COR-L47 (cell line): ENCODE measurements around the gene WHAMM.
A peak's percentile ranks its signal among the peaks of the same experiment; 100 is the strongest.
"Not testable (repeated sequence)": the region's sequence is repeated elsewhere in the genome, so short reads cannot be mapped to it uniquely, and the experiment has no call there.

Source experiments
- DNase-seq: peaks from one replicate; lab custom pipeline; 2025; lab: John Stamatoyannopoulos, UW

Gene WHAMM, protein sequence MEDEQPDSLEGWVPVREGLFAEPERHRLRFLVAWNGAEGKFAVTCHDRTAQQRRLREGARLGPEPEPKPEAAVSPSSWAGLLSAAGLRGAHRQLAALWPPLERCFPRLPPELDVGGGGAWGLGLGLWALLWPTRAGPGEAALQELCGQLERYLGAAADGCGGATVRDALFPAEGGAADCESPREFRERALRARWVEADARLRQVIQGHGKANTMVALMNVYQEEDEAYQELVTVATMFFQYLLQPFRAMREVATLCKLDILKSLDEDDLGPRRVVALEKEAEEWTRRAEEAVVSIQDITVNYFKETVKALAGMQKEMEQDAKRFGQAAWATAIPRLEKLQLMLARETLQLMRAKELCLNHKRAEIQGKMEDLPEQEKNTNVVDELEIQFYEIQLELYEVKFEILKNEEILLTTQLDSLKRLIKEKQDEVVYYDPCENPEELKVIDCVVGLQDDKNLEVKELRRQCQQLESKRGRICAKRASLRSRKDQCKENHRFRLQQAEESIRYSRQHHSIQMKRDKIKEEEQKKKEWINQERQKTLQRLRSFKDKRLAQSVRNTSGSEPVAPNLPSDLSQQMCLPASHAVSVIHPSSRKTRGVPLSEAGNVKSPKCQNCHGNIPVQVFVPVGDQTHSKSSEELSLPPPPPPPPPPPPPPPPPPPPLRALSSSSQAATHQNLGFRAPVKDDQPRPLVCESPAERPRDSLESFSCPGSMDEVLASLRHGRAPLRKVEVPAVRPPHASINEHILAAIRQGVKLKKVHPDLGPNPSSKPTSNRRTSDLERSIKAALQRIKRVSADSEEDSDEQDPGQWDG

DNA sequence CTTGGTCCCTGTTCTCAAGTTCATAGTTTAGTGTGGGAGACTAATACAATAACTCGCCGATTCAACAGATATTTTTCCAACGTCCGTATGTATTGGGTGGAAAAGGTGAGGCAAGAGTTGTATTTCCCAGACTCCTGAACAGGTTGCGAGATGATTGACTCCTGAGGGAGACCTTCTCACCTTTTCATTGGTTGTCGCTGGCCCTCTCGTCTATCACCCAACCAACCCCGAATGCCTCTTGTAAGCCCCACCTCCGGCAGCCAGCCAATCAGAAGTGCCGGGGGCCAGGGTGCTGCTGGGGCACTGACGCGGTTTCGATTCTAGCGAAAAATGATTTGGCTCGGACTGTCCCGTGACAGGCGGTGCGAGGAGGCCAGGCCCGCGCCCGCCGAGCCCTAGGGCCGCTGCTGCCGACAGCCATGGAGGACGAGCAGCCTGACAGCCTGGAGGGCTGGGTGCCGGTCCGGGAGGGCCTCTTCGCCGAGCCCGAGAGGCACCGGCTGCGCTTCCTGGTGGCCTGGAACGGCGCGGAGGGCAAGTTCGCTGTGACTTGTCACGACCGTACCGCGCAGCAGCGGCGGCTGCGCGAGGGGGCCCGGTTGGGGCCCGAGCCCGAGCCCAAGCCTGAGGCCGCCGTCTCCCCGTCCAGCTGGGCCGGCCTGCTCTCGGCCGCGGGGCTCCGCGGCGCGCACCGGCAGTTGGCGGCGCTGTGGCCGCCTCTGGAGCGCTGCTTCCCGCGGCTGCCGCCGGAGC is at the start of gene WHAMM:
TSS of gene WHAMM (plus strand) at position 321 of the 753 bp plus-strand sequence. CDS start at position 420, 99 bp downstream.
- DNase-seq = peak; percentile 94

DNA sequence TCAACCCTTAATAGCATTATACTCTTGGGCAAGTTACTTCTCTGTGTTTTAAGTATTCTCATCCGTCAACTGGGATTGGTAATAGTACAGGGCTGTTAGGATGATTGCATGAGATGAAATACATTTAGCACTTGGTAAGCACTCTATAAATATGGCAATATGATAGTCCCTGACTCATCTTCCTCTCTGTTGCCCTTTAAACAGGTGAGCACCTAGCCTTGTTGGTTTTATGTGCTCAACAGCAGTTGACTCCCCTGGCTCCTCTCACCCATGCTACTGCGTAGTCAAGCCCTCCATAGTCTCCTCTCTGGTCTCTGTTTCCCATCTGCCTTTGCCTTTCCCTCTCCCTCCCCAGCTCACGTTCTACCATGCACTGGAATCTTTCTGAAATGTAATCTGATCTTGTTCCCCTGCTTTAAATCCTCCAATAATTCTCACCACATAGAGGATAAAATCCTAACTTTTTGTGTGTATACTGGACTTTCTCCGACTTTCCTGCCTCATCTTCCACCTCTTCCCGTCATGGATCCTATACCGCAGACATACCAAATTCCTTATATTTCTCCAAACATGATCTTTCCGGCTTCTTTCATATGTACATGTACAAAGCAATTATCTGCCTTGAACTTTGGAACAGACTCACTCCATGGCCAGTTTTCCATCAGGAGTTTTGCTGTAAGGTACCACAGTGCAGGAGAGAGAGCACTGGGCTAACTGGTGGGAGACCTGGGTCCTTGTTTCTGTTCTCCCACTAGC is 45.9 kb upstream of the WHAMM start:
- DNase-seq = no peak

DNA sequence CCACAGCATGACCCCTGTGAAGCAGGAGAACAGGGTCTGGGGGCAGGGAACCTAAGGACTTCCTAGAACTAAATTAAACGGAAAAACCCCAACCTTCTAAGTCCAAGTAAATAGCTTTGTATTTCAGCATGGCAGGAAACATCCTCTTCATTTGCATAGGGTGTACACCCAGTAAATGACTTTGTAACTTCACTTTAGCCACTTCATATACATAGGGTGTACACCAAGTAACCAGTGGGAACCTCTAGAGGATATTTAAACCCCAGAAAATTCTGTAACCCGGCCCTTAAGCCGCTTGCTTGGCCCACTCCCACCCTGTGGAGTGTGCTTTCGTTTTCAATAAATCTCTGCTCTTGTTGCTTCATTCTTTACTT is 45.3 kb upstream of the WHAMM start:
- no peak for DNase-seq

DNA sequence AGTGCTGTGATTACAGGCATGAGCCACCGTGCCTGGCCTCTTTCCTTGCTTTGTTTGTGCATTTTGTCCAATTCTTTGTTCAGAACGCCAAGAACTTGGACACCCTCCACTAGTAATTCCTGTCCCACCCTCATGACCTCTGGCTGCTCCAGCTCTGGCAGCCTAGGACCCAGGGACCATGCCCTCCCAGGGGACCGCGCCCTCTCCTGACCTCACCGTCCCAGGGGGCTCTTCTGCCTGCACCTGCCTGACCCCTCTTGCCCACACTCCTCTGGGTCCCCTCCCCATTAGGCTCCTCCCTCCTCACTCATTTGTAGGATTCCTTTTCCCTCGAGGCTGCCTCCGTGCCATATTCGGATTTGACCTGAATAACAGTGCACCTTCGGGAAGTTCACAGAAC is 44.7 kb upstream of the WHAMM start:
- DNase-seq = no peak

DNA sequence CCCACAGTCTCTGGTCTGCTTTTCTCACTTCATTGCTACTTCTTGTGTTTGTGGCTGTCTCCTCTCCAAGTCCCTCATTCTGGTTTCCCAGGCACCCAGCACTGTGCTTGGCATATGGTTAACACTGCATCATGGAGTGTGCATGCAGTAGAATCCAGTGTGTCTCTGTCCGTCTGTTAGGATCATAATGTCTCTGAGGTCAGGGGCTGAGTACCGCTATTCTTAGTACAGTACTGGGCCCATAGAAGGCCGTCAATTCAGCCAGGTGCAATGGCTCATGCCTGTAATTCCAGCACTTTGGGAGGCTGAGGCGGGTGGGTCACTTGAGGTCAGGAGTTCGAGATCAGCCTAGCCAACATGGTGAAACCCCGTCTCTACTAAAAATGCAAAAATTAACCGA is 43.2 kb upstream of the WHAMM start:
- DNase-seq = not testable (repeated sequence)

DNA sequence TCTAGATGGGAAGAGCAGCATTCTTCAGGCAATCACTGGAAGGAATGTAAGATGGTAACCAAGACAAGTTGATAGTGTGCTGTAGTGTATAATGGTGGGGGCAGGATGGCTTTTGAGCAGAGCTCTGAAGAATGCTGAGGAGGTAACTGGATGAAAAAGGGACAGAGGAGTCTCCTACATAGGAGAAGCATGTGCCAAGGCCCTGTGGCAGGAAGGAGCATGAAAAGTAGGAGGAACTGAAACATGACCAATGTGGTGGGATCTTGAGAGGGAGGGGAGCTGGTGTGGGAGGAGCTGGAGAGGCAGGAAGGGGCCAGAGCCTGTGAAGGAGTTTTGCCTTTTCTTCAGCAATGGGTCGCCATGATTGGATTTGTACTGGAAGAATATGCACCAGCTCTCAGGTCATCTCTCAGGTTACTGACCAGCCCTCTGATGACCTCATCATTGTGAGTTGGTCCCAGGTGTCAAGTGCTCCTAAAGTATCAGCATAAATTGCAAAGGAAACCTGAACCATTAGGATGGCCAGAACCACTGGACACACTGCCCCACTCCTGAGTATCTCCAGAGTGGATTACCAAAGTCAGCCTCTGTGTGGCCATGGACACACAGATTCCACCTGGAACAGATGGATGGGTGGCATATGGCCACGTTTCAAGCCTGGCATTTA is 42.1 kb upstream of the WHAMM start:
- no peak for DNase-seq

DNA sequence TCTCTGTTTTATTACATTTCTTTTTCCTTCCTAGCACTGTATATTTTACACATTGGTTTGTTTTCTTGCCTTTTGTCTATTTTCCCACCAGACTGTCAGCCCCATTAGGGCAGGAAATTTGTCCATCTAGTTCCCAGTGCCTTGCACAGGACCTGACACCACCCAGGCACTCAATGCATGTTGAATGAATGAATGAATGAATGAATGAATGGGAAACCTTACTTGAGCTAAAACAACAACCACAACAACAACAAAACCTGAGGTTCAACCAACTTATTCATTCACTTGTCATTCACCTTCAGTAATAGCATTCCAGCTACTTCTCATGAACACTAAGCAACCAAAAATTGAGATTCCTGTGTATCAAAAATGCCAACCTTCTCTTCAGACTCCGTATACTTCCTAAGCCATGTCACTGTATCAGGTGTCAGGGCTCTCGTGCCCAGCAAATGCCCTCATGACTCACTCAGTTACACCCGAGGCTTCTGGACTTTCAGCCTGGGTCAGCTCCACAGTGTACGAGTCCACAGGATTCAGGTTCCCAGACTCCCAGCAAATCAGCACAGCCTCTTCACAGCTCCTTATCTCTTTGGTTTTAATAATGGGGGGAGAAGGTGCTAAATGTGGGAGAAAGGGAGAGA is 40.9 kb upstream of the WHAMM start:
- DNase-seq = no peak

DNA sequence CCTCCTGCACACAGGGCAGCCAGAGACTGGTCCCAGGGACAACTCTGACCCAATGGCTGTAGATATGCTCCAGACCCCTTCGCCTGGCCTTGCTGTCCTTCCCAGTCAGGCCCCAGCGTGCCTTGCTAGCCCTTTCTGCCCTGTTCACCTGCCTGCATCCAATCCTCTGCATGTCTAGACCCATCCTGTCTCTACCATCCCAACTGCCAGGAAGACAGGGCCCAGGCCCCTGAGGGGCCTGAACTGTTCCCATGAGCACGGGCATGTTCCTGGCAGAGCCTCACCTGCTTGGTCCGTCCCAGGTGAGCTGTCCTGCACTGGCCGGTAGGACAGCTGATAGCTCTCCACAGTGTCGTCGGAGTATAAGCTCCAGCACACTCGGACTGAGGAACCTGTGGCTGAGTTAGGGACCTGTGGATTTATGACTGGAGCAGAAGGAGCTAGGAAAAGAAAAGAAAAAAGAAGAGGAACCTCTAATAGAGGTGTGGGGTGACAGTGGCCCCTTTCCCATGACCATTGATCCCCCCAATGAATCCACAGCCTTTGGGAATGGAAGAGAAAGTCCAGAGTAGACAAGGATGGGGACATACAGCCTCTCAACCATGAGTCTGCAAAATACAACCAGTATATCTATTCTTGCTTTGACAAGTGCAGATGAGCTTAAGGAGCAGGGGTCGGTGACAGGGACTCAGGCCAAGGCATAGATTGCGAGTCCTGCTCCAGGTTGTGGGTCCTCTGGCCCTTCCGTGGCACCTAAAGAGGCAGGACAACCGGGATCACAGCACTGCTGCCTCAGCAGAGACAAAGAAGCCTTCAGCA is 37.4 kb upstream of the WHAMM start:
- no peak for DNase-seq

DNA sequence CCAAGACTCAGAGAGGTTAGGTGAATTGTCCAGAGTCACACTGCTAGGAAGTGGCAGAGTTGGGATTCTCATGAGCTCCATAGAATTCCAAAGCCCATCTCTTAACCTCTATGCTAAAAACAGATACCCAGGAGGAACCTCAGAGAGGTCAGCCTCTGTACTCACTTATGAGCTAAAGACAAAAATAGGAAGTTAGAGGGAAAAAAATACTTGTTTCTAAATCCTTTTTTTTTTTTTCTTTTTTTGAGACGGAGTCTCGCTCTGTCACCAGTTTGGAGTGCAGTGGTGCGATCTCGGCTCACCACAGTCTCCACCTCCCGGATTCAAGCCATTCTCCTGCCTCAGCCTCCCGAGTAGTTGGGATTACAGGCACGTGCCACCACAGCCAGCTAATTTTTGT is 34.9 kb upstream of the WHAMM start:
- DNase-seq = no peak

DNA sequence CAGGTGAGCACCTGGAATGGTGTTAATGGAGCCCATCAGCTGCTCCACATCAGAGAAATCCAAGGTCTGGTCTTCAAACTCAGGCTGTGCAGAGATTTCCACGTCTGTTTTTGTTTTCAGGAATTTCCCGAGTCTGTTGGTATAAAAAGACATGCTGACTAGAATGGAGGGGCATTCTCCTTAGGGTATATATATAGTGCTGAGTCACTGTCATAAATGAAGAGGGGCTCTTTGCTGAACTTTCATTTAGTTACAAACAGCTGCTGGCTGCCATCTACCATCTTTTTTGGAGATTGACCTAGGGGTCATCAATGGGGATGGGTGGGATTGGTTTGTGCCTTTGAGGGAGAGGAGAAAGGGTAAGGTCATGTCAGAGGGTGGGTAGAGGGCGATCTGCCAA is 30.7 kb upstream of the WHAMM start:
- no peak for DNase-seq

DNA sequence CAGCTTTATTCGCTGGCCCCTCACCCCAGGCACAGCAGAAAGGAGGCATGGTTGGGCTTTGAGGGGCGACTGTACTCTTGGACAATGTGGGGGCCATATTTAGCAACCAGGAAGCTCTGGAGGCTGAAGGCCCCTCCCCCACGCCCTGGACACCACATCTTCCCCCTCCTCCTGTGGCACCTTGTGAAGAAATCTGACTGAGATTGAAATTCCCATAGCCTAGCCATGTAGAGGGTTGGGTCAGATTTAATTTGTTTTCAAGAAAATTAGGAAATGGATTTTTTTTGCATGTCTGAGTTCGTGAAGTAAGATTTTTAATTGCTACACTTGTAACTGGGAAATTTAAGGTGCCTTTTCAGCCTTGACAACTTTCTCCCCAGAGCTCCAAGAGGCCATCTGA is 28.1 kb upstream of the WHAMM start:
- no peak for DNase-seq

DNA sequence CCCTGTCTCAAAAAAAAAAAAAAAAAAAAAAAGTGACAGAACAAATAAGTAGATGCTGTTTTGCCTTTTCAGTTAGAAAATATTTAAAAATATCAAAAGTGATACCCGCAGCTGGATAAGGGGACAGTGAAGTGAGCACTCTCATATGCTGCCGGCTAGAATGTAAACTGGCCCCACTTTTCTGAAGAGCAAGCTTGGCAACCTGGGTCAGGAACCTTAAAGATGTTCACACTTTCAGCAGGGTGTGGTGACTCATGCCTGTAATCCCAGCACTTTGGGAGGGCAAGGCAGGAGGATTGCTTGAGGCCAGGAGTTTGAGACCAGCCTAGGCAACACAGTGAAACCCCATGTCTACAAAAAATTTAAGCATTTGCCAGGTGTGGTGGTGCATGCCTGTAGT is 20.9 kb upstream of the WHAMM start:
- DNase-seq = no peak

DNA sequence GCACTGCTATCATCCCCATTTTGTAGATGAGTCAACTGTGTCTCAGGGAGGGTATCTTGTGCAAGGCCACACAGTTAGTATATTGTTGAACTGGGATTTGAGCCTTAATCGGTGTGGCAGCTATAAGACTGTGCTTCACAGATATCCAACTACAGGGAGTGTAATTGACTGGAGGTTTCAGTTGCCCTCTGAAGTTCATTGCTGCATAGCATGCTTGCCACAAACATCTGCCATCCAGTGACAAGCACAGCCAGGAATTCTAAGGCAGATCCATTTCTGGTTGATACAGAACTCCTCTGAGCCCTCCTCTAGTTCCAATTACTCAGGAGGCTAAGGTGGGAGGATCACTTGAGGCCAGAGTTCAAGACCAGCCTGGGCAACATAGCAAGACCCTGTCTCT is 19.9 kb upstream of the WHAMM start:
- DNase-seq = no peak

DNA sequence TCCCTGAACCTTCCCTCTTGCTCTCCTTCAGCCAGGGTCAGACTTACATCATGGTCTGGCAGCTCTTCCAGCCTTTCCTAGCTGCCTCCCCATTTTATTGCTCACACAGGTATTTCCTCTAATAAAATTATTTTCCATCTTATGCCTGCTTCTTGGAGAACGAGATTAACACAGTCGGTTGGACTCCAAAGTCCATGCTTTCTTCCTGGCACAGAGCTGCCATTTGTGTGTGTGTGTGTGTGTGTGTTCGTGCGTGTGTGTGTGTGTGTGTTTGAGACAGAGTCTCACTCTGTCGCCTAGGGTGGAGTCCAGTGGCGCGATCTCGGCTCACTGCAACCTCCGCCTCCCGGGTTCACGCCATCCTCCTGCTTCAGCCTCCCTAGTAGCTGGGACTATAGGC is 19.1 kb upstream of the WHAMM start:
- no peak for DNase-seq

DNA sequence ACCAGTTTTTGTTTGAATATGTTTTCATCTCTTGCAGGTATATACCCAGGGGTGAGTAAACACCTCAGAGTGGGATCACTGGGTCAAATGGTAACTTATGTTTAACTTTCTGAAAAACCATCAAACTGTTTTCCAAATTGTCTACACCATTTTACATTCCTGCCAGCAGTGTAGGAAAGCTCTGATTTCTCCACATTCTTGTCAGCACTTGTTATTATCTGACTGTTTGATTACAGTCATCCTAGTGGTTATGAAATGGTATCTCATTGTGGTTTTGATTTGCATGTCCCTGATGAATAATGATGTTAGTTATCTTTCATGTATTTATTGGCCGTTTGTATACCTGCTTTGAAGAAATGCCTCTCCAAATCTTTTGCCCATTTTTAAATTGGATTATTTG is 17.4 kb upstream of the WHAMM start:
- no peak for DNase-seq

DNA sequence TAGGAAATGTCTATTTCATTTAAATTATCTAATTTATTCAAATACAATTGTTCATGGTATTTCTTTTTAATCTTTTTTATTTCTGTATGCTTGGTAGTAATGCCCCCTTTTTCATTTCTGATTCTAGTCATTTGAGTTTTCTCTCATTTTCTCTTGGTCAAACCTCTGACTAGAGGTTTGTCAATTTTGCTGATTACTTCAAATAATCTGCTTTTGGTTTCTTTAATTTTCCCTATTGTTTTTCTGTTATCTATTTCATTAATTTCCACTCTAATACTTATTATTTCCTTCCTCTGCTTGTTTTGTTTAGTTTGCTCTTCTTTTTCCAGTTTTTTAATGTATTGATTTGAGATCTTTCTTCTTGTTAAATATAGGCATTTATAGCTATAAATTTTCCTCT is 15.7 kb upstream of the WHAMM start:
- no peak for DNase-seq

DNA sequence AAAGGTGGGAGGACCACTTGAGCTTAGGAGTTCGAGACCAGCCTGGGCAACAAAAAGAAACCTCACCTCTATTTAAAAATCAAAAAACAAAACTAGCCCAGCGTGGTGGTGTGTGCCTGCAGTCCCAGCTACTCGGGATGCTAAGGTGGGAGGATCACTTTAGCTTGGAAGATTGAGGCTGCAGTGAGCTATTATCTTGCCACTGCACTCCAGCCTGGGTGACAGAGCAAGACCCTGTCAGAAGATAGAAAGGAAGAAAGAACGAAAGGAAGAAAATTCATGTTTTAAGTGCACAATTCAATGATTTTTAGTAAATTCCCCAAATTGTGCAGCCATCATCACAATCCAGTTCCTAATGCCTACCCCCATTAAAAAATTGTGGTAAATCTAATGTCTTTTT is 11.3 kb upstream of the WHAMM start:
- no peak for DNase-seq

DNA sequence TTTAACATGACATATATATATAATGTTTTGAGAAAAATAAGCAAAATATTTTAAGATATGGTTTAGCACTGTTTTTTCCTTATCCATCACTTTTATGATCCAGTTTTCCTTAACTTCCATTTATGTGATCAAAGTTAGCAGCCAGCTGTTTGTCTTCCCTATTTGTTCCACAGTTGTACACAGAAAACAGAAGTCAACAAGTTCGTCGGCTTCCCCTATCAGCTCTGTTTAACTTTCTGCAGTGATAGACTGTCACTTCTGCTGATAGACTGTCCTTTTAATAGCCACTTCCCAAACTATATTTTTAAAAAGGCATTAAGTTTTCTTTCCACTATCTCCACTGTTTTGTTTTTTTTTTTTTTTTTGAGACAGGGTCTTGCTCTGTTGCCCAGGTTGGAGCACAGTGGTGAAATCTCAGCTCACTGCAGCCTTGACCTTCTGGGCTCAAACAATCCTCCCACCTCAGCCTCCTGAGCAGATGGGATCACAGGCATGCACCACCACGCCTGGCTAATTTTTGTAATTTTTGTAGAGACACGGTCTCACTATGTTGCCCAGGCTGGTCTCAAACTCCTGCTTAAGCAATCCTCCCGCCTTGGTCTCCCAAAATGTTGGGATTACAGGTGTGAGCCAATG is 10.8 kb upstream of the WHAMM start:
- no peak for DNase-seq

DNA sequence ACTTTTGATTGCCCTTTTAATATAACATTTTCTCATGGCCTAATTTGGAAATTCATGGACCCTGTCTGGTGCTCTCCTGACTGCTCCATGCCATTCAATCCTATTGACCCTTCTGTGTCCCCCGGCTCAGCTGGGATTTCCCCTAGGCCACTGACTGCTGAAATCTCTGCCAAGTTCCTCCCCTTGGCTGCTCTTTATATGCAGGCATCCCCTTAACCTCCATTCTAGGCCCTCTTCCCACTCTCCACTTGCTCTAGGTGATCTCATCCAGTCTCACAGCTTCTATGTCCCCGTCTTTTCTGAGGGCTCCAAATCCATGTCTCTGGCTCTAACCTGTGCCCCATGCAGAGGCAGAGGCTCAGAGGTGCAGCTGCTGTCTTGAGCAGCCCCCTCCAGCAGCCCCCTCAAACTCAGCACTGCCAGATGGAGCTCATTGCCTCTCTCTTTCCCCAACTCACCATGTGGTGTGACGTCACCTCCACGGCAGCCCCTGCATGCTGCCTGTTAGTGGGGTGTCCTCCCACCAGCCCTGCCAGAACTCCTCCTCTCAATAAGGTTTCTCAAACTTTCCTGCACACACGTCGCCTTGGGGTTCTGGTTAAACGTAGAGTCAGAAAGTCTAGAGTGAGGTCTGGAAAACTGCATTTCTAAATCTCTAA is 10.1 kb upstream of the WHAMM start:
- no peak for DNase-seq
